CD4-positive, alpha-beta T cell treated with Interleukin-2 at 100 ng/mL for 4 hours (primary cell): ENCODE data around the gene TBCD.

ENCODE experiments used
- DNase-seq: peaks from one replicate; pipeline ENCODE4 v3.0.0-alpha.2; 2020; ENCODE audit warnings: low spot score

Gene TBCD

GRCh38 chr17:82907797-82908542 lies 156.1 kb downstream of the TBCD start:
- DNase-seq = no peak

GRCh38 chr17:82908543-82909160 lies 156.8 kb downstream of the TBCD start:
- no peak for DNase-seq

- peak; percentile 31 for DNase-seq
Measured at GRCh38 chr17:82909322-82909904, 157.5 kb downstream of the TBCD start.

GRCh38 chr17:82910041-82910481 lies 158.2 kb downstream of the TBCD start:
- no peak for DNase-seq

- DNase-seq = no peak
Measured at GRCh38 chr17:82910770-82911169, 158.9 kb downstream of the TBCD start.

- no peak for DNase-seq
Measured at GRCh38 chr17:82911822-82912221, 160.0 kb downstream of the TBCD start.

GRCh38 chr17:82912484-82913089 lies 160.7 kb downstream of the TBCD start:
- no peak for DNase-seq

- DNase-seq = no peak
Measured at GRCh38 chr17:82913304-82914043, 161.6 kb downstream of the TBCD start.

GRCh38 chr17:82914375-82914774 lies 162.5 kb downstream of the TBCD start:
- DNase-seq = no peak

GRCh38 chr17:82915010-82915756 lies 163.3 kb downstream of the TBCD start:
- DNase-seq = no peak

- DNase-seq = no peak
Measured at GRCh38 chr17:82915757-82916027, 163.8 kb downstream of the TBCD start.

- DNase-seq = peak; percentile 17
Measured at GRCh38 chr17:82917699-82918345, 166.0 kb downstream of the TBCD start.

- no peak for DNase-seq
Measured at GRCh38 chr17:82918508-82918907, 166.6 kb downstream of the TBCD start.

- no peak for DNase-seq
Measured at GRCh38 chr17:82920150-82920549, 168.3 kb downstream of the TBCD start.

- DNase-seq = no peak
Measured at GRCh38 chr17:82920715-82921114, 168.8 kb downstream of the TBCD start.

GRCh38 chr17:82921426-82921825 lies 169.6 kb downstream of the TBCD start:
- DNase-seq = no peak

GRCh38 chr17:82922646-82923045 lies 170.8 kb downstream of the TBCD start:
- DNase-seq = no peak

GRCh38 chr17:82923366-82924113 lies 171.7 kb downstream of the TBCD start:
- no peak for DNase-seq

- DNase-seq = no peak
Measured at GRCh38 chr17:82924214-82924613, 172.3 kb downstream of the TBCD start.

GRCh38 chr17:82924812-82925211 lies 172.9 kb downstream of the TBCD start:
- DNase-seq = no peak

GRCh38 chr17:82925336-82925735 lies 173.5 kb downstream of the TBCD start:
- no peak for DNase-seq
